Inflammatory macrophage treated with lipopolysaccharide for 1 hour (primary cell): Measurements from ENCODE around the gene ATAT1.

ENCODE experiments used
- DNase-seq, 2 donors: peaks; one replicate each; pipeline ENCODE4 v3.0.0-alpha.2; 2020 to 2022

The ATAT1 gene

DNA sequence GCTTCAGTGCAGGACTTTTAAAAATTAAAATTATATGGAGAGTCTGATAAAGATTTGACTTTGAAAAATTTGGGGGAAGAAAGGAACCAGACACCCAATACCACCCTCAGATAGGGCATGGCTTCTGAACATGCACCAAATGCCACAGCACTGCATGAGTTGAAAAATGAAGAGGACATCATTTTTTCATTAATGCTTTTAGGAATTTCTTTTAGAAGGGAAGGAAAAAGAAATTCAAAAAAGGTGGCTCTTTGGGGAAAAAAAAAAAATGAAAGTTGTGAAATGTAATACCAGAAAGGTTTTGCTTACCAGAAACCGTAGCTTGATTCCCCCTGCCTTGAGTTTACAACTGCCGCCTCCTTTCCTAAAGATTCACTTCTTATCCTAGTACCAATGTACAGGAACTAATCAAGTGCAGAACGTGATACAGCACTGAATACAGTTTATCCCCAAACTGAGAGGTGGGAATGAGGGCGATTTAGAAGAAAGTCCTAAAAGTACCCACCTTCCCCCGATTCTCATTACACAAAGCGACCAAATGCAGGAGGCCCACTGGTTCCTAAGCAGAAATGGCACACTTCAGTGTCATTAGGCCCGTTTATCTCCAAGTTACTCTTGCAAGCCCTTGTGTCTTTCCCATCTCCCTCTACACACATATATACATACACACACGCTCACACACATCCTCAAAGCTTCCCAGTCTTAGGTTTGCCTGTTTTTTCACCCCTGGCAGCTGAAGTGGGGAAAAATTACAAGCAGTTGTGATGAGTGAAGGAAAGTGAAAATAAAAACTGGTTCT lies 12.4 kb upstream of the ATAT1 start:
- no peak for DNase-seq

DNA sequence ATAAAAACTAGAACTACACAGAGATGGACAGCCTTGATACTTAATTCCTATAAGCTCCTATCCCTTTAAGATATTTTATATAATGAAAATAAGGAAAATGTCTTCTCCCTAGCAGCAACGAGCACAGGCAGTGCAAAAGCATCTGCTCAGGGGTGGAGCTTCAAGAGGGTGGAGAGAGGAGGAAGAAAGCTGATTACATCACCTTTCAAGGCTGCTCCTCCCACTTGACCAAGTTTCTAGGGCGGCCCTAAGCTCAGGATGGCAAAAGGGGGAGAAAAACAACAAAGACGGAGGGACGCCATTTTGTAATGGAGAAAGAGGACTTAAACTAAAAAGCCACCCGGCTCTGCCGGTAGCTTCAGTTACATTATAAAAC lies 11.8 kb upstream of the ATAT1 start:
- DNase-seq: peak; percentile 95 to 97

DNA sequence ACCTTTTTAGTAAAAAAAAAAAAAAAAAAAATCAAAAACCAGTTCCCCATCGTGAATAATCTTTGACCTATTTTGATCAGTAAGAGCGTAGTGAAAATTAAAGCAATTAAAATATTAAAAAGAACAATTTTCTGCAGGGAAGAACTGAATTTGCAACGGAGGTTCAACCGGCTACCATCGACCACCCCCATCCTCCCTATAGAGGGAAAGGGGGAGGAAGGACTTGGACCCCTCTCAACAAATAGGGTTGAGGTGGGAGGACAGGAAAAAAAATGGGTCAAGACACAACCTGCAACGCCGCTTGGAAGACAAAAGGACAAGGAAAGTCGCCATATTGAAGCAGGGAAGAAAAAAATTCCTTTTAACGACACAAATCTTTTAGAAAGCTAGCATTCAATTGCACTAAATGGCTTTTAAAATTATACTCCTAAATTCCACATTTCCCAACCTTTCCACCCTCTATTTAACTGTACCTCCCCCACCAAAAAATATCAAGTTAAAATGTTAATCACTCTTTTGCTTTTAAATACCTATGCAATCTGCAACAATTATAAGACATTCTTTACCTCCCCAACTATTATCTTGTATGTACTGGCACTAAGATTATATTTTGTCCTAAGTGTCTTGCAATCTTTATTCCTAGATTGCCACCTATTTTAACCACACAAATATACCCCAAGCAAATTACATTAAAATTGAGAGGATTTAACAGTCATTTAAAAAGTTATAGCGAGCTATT lies 11.3 kb upstream of the ATAT1 start:
- DNase-seq: peak; percentile 56 to 61

DNA sequence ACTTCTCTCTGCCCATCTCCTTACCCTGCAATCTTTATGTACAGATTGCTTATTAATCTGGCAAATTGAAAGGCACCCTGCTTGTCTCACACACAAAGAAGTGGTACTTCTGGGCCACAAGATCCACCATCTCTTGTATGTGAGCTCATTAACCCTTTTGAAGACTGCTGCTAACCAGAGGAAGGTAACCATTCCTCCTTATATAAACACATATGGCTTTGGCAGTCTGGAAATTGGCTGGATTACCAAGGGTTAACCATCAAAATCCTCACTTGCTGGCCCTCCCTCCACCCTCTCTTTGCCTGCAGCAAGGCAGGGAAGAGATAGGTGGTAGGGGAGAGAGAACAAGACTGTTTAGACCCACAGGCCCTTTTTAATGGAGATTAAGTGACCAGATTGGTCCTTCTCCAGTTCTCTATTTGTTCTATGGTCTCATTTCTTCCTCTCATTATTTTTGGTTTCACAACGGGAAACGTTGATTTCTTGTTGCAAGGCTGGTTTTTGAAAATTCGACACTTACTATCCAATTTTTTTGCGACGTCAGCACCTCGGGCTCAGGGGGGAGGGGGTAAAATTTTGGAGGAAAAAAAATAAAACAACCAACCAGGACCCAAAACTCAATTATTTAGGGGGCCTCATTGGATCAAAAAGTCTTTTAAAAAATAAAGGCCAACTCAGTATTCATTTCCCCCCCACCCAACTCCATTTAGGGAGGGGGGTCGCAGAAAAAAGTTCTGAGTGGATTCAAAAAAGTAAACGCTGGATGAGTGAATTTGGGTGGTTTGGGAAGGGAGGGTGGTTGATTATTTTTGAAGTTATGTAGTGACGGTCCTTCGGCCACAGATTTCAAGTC lies 10.5 kb upstream of the ATAT1 start:
- DNase-seq: peak; percentile 26 to 42

DNA sequence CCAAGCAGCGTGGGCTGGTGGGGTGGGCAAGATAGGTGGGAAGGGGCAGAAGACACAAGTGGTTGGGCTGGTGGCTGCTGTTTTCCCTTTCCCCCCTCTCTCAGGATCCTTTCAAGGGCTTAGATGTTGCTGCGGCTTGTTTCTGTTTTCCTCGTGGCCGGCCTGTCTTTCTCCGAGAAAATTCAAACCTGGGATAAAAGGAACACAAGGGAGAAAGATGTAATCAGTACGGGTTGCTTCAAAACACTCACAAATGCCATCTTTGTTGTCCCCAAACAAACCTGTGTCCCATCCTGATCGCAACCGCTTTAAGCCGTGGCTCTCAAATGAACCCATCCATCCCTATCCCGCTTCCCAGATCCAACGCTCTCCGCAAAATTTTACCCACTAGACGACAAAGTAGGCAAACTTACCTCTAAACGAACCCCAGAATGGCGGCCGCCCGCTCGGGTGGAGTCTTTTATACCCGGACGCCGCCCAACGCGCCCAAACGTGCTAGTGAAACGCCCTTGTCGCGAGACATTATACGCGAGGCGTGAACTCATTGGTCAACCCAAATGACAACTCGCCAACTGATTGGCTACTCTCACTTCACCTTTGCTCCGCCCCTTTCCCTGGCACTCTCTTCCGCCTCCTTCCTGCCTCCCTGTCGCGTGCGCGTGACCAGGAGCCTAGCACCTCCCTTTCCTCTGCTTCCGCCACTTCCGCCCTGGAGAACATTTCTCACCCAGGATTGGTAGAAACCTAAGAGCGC lies 9.7 kb upstream of the ATAT1 start, which contains the start of gene PPP1R10:
Gene PPP1R10, minus strand, starts transcription at position 433 of the 754 bp plus-strand sequence. CDS start 7,299 bp downstream, outside the sequence.
- peak; percentile 100 for DNase-seq

DNA sequence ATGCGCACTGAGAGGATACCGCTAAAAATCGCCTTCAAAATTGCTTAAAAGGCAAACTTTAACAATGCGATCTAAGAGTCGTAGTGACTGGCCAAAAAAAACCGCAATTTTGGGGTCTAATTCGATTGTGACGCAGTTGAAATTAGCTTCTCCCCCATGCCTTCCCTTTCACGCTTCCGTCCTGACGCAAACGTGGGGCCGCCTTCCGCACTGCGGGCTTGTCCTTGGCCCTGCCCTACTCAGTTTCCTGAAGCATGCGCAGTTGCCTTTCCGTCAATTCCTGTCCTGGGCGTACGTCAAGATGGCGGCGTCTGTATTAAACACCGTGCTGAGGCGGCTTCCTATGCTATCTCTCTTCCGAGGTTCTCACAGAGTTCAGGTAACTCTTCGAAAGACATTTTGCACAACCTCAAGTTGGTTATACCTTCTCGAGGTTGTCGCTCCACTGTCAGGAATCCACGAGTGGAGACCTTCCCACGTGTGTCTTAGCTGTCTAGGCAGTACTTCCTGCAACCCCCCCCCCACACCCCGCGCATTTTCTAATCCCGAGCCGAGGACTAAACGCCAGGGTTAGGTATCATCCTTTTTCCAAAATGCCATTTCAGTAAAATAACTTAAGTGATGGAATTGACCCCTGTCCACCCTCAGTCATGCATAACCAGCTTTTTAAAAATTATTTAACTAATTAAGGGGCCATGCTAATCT lies 9.0 kb upstream of the ATAT1 start, which contains the start of gene MRPS18B:
Gene MRPS18B, plus strand, starts transcription at position 276 of the 705 bp plus-strand sequence. Its CDS starts 26 bp downstream, at position 302.
- DNase-seq: peak; percentile 96

DNA sequence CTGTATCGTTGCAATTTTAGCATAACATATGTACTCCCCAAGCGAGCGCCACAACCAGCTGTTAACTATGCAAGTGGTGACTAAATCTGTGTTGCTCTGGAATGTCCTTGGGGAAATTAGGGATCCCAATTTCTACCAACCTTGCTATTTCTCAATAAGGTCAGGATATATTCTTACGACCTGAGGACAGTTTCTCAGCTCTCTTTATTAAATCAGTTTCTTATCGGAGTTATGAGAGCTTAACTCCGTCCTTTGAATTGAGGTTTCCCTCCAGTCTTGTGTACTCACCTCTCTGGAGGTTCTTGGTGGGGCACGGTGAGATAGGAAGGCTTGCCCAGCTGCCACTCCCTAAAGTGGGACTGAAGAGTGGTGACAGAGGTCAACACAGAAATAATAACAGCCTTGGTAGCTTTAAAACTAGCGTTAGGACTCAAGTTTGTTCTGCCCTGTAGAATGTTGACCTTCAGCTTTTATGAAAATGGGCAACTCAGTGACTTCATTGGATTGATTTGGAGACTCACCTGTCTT lies 8.3 kb upstream of the ATAT1 start:
- peak in 1 of 2 donors; percentile 15 for DNase-seq

DNA sequence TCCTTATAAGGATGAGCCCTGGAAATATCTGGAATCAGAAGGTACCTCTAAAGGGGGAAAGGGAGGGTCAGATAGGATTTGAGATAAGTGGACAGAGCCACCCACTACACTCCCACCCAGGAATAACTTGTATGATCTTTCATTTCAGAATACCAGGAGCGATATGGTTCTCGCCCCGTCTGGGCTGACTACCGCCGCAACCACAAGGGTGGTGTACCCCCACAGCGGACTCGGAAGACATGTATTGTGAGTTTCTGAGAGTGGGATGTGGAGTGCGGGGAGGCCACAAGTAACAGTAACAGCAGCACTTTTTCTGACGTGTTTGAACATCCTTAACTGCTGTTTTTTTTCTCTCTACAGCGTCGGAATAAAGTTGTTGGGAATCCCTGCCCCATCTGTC lies 7.1 kb upstream of the ATAT1 start:
- DNase-seq: no peak

DNA sequence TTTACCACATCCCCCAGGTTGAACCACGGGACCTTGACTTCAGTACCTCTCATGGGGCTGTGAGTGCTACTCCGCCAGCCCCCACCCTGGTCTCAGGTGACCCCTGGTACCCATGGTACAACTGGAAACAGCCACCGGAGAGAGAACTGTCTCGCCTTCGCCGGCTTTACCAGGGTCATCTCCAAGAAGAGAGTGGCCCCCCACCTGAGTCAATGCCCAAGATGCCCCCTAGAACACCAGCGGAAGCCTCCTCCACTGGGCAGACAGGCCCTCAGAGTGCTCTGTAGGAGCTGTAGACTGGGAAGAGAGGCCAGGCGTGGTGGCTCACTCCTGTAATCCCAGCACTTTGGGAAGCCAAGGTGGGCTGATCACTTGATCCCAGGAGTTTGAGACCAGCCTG lies 1.2 kb upstream of the ATAT1 start:
- no peak for DNase-seq

DNA sequence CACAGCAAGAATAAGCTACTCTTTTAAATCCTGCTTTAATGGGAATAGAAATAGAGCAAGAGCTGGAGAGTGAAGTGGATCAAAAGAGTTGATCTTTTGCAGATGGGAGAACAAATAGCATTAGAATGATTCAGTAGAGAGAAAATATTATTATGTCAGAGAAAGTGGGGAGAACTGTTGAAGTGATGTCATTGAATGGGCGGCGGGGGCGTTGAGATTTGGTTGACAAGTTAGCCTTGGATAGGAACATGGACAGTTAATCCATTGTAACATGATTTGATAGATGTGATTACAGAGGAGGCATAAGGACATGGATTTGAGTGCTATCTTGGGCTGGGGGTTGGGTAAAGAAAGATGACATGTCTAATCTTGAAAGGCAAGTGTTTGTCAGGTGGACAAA lies 9.2 kb downstream of the ATAT1 start:
- DNase-seq: no peak

DNA sequence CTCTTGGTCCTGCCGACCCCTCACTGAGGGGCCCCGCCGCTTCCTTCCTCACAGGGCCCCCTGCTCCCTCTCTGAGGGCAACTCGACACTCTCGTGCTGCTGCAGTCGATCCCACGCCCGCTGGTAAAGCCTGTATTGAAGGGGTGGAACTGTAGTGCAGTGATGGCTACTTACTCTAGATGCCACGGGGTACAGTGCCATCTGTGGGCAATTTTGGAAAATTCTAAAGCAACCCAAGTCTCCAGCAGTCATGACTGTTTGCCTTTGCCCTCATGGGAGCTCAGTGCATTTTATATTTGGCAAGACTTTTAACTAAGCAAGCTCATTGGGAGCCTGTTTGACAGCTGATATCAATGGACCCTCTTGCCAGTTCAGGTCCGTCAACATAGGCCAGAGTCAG lies 13.8 kb downstream of the ATAT1 start:
- DNase-seq: peak in 1 of 2 donors; percentile 15

DNA sequence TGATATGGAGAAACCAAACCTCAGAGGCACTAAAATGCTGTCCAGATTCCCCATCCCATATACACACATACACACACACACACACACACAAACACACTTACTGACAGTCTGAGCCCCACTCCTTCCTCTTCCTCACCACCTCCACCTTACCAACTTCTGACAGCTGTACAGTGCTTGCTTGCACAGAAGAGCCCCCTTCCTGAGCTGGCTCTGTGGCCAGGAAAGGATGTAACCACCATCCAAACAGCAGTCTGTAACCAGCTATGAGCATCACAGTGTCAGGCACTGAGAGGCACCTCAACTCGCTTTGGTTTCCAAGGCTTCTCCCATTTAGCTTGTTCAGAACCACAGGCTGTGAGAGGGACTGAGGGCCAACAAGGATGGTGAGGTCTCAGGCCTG lies 14.4 kb downstream of the ATAT1 start:
- no peak for DNase-seq

DNA sequence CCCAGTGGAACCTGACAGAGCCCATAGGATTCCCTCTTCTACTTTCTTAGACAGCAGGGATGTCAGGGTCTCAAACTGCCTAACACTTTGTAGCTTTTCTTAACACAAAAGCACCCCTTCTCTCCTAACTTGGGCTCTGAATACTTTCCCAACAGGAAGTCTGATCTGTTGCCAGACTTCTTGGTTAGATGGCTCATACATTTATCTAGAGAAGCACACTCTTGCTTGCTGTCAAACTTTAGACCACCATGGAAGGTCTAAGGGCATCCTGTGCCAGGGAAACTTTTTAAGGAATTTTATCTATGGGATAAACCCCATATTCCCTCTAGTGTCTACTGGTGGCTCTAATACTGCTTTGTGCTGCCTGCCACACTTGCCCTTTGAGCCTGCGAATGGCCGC lies 17.0 kb downstream of the ATAT1 start:
- DNase-seq: no peak

DNA sequence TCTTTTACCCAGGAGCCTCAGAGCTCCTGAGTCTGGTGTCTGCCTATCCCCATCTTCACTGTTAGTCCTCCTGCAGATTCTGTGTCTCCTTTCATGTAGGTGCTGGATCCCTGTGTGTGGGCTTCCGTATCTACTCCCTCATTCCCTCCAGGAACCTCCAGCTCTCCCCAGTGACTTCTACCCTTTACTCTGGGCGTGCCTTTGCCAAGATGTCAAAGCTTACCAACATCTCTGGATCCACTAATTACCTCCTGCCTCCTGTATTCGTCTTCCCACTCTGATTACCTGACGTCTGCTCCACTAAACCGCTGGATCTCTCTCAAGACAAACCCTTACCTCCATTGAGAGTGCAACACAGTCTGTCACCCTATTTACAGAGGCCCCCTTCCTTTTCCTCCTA lies 18.1 kb downstream of the ATAT1 start:
- no peak for DNase-seq

DNA sequence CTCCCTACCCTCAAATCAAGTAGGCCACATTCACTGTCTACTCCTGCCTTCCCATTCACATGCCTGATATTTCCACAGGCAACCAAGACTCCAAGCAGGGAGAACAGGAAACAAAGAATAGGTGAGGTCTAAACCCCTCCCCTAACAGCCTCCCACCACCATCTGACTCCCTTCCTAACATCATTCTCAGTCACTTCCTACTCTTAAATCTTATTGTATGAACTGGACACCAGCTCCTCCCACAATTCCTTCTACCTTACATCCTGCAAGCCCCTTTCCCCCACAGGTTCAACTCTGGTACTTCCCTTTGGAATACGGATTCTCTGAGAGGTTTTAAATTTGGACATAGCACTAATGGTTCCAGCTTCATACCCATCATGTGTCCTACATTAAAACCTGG lies 19.3 kb downstream of the ATAT1 start:
- DNase-seq: no peak

DNA sequence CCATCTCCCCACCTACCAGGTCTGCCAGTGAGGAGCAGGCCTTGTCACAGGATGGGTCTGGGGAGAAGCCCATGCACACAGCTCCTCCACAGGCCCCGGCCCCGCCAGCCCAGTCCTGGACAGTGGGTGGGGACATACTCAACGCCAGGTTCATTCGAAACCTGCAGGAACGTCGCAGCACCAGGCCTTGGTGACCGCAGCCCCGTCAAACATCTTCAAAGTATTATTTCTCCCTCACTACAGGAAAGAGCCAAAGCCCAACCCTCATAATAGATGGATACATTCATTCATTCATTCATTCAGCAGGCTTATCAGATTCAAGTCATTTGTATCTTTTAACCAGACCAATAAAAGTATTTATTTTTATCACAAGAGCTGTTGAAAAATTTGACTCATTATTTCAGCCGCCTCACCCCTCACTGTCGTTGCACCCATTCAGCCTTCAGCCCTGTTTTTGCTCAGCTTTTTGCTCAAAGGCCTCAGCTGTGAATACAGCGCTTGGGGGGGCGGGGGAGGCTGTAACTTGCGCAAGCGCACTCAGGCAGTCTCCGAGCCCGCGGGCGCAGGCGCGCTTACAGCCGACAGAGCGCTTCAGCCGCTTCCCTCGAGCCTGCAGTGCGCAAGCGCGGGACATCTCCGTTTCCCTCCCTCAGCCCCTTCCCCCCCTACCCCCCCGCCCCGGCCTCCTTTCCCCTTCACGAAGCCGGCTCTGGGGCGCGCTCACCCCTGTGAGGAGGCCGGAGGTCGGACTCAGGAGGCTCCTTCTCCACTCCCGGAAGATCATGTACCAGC lies 20.0 kb downstream of the ATAT1 start, which contains the start of gene C6orf136:
Gene C6orf136, plus strand, starts transcription at position 684 of the 792 bp plus-strand sequence. Its CDS starts 99 bp downstream, at position 783.
- peak; percentile 86 to 92 for DNase-seq

DNA sequence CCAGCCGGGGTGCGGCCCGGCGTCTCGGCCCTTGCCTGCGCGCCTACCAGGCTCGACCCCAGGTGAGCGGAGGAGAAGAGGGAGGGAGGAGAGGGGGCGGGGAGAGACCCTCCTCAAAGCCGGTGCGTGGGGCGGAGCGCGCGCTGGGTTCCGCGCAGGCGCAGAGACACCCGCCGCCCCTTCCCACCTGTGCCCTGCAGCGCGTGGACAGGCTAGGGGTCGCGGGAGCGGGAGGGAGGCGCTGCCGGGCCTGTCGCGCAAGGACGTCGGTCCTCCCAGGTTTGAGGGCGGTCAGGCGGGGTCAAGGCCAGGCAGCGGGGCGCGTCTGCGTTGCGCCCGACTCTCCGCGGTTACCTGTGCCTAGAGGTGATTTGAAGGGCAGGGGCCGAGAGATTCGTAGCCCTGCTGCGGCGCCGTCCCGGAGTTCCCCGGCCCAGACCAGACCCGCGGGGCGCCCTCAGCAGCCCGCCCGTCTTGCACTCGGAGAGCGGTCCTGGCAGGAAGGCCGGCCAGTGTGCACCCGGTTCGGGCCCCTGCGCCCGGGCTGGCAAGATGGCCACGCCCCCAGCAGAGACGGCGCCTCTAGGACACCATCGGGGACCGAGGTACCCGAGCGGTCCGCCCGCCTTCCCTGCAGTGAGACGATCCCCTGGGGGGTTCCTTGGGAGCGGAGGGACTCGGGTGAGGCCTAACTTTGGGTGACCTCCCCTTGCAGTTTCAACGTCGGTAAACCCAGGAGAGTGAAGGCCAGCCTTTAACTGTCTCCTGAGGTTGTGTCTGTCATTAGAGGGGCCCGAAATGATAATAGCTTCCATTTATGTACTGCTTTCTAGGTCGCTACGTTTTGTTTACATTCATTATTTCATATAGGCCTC lies 20.8 kb downstream of the ATAT1 start:
- peak; percentile 62 to 66 for DNase-seq

DNA sequence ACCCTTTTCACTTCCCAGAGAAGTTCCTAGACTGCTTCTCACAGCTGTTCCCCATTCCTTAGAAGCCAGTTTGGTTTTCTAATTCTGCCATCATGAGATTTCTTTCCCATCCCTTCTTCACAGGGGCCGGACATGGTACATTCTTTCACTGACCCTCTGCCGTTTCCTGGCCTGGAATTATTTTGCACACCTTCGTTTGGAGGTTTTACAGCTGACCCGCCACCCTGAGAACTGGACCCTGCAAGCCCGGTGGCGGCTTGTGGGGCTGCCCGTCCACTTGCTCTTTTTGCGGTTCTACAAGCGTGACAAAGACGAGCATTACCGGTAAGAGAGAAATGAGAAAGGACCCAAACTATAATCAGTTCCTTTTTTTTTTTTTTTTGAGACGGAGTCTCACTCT lies 24.5 kb downstream of the ATAT1 start:
- no peak for DNase-seq
